GM23338 (cell line): ENCODE results near the gene LMF2. TPM values are rescaled to one million over a fixed set of nuclear protein-coding genes. Genes with fewer than 3 reads are reported as not detected.

ENCODE experiments used
- ATAC-seq: fragments of 200-7000 bp; cut with Tn5 transposase; 3 replicates; pipeline ENCODE4 v1.9.1; 2020
- DNase-seq: peaks from one replicate; pipeline ENCODE4 v3.0.0-alpha.2; 2015; ENCODE audit warnings: low spot score
- H2AFZ ChIP-seq: fragments of 200-600 bp; sonication (generic); 2 replicates; pipeline ENCODE4 v1.8.0; 2016; ENCODE audit warnings: antibody characterized with exemption, mild to moderate bottlenecking, moderate library complexity
- H3F3A ChIP-seq: fragments of 200-600 bp; sonication (generic); replicated peaks from 2 replicates; pipeline ENCODE4 v1.8.0; 2017; ENCODE audit warnings: antibody characterized with exemption, mixed run types, low read depth
- H3K27ac ChIP-seq: fragments of 200-600 bp; sonication (generic); 2 replicates; pipeline ENCODE4 v1.6.1; 2016; ENCODE audit warnings: low read depth
- H3K27me3 ChIP-seq: fragments of 200-600 bp; sonication (generic); 2 replicates; pipeline ENCODE4 v1.8.0; 2016; ENCODE audit warnings: mild to moderate bottlenecking, mixed run types, moderate library complexity; ENCODE audit not compliant: insufficient read depth
- H3K36me3 ChIP-seq: fragments of 200-600 bp; sonication (generic); 2 replicates; pipeline ENCODE4 v1.8.0; 2016; ENCODE audit warnings: mild to moderate bottlenecking; ENCODE audit not compliant: insufficient read depth
- H3K4me1 ChIP-seq: fragments of 200-600 bp; sonication (generic); 2 replicates; pipeline ENCODE4 v1.8.0; 2016; ENCODE audit warnings: mild to moderate bottlenecking, moderate library complexity; ENCODE audit not compliant: insufficient read depth
- H3K4me2 ChIP-seq: fragments of 200-600 bp; sonication (generic); 2 replicates; pipeline ENCODE4 v1.7.1; 2017; ENCODE audit warnings: mixed run types
- H3K4me3 ChIP-seq: fragments of 200-600 bp; sonication (generic); 2 replicates; pipeline ENCODE4 v1.6.1; 2016; ENCODE audit warnings: mixed run types
- H3K79me2 ChIP-seq: fragments of 200-600 bp; sonication (generic); replicated peaks from 2 replicates; pipeline ENCODE4 v1.8.0; 2017; ENCODE audit warnings: mild to moderate bottlenecking; ENCODE audit not compliant: insufficient read depth
- H3K9me2 ChIP-seq: fragments of 200-600 bp; sonication (generic); 2 replicates; pipeline ENCODE4 v1.8.0; 2017; ENCODE audit not compliant: insufficient read depth
- H4K20me1 ChIP-seq: fragments of 200-600 bp; sonication (generic); replicated peaks from 2 replicates; pipeline ENCODE4 v1.8.0; 2017; ENCODE audit warnings: mild to moderate bottlenecking; ENCODE audit not compliant: insufficient read depth
- H3K27ac Mint-ChIP-seq: 2 replicates; pipeline ENCODE4 v1.8.0; 2020; ENCODE audit warnings: inconsistent platforms, mild to moderate bottlenecking, moderate library complexity, mixed read lengths
- H3K27me3 Mint-ChIP-seq: 3 replicates; pipeline ENCODE4 v1.8.0; 2022; ENCODE audit warnings: low read depth, mild to moderate bottlenecking, moderate library complexity, mixed read lengths, inconsistent platforms; ENCODE audit not compliant: insufficient read depth, poor library complexity
- H3K36me3 Mint-ChIP-seq: 3 replicates; pipeline ENCODE4 v1.8.0; 2021; ENCODE audit warnings: low read depth, mild to moderate bottlenecking, inconsistent platforms, moderate library complexity, mixed read lengths
- H3K4me1 Mint-ChIP-seq: 3 replicates; pipeline ENCODE4 v1.8.0; 2020; ENCODE audit warnings: mild to moderate bottlenecking, inconsistent platforms, mixed read lengths
- H3K4me3 Mint-ChIP-seq: 3 replicates; pipeline ENCODE4 v1.8.0; 2021; ENCODE audit warnings: moderate library complexity, mild to moderate bottlenecking, inconsistent platforms, mixed read lengths
- H3K9me3 Mint-ChIP-seq: 3 replicates; pipeline ENCODE4 v1.8.0; 2020; ENCODE audit warnings: moderate library complexity, mild to moderate bottlenecking, inconsistent platforms, mixed read lengths
- CTCF ChIP-seq, 2 experiments: fragments of 200-600 bp in 1 of 2; sonication (generic) in 1 of 2; conservative IDR thresholded peaks; 2 replicates each; pipeline versions ENCODE4 v1.5.1 to v1.6.1; 2016 to 2017; ENCODE audit warnings: antibody characterized with exemption in 2 of 2, low read depth in 2 of 2, mild to moderate bottlenecking in 2 of 2, moderate library complexity in 1 of 2
- EZH2 ChIP-seq: fragments of 200-600 bp; sonication (generic); IDR thresholded peaks from one replicate; pipeline ENCODE4 v1.8.0; 2017; ENCODE audit warnings: antibody characterized with exemption, mild to moderate bottlenecking, low read depth; ENCODE audit not compliant: unreplicated experiment
- EZH2phosphoT487 ChIP-seq: fragments of 200-600 bp; sonication (generic); IDR thresholded peaks from one replicate; pipeline ENCODE4 v1.8.1; 2018; ENCODE audit warnings: antibody characterized with exemption; ENCODE audit not compliant: unreplicated experiment
- POLR2AphosphoS5 ChIP-seq: IDR thresholded peaks from 2 replicates; pipeline ENCODE4 v1.6.1; 2016; ENCODE audit warnings: antibody characterized with exemption, low read depth
- REST ChIP-seq: IDR thresholded peaks from one replicate; pipeline ENCODE4 v1.6.1; 2018; ENCODE audit warnings: antibody characterized with exemption; ENCODE audit not compliant: unreplicated experiment
- polyA plus RNA-seq: library from polyadenylated mRNA; unstranded; fragments of >200 nt; fragmentation: Nextera tagmentation; extraction: Ambion mirVana; gene quantifications from 2 replicates; pipeline ENCODE4 v1.2.1, GENCODE V29; 2016
- total RNA-seq: library from RNA; depleted of rRNA; stranded (reverse); fragments of >200 nt; shearing (Covaris generic); gene quantifications from 2 replicates; pipeline ENCODE4 v1.2.3, GENCODE V29; 2014

Gene LMF2
- total and polyA plus RNA-seq, 2 experiments from 2014 or later, result 15.6 to 36.3 TPM

GRCh38 chr22:50527921-50528681, 20.6 kb upstream of the LMF2 start:
- no peak overlapping the region for H3K27ac Mint-ChIP-seq
- peak overlapping the region; percentile 19; the same call in 2 of the 3 replicates for H3K4me3 Mint-ChIP-seq
- H3K4me1 Mint-ChIP-seq, result peaks cover 13% of the 10 kb centered on the region
- DNase-seq (peak; percentile 27), ATAC-seq (no peak)
- H3K27ac ChIP-seq, result no peak overlapping the region
- no peak for TF ChIP-seq CTCF (conservative IDR thresholded peaks at IDR 0.05; ENCODE audit: low read depth in 2 of 2)
- TF ChIP-seq EZH2, result peak; percentile 48
- peaks cover 4% of the 10 kb centered on the region; the same call in 2 of the 3 replicates for H3K9me3 Mint-ChIP-seq
- H3K27me3 Mint-ChIP-seq, result peaks cover 67% of the 10 kb centered on the region
- H3K79me2 ChIP-seq, result no peaks in the 10 kb centered on the region
- no peak overlapping the region for H3K4me2 ChIP-seq
- H3F3A ChIP-seq, result peaks cover 4% of the 10 kb centered on the region
- H3K27me3 ChIP-seq, result peaks cover 66% of the 10 kb centered on the region
- no peaks in the 10 kb centered on the region for H3K36me3 ChIP-seq
- peaks cover 4% of the 10 kb centered on the region; the same call in 1 of the 2 replicates for H3K4me1 ChIP-seq
- H3K4me3 ChIP-seq, result no peak overlapping the region
- no peaks in the 10 kb centered on the region; the same call in none of the 2 replicates for H4K20me1 ChIP-seq
- peaks cover 9% of the 10 kb centered on the region for H3K36me3 Mint-ChIP-seq
- H3K9me2 ChIP-seq, result no peaks in the 10 kb centered on the region
- no peak overlapping the region for H2AFZ ChIP-seq

GRCh38 chr22:50526834-50527801, 19.6 kb upstream of the LMF2 start:
- peak; percentile 67 for DNase-seq
- H3K27me3 ChIP-seq, result peaks cover 56% of the 10 kb centered on the region
- peaks cover 9% of the 10 kb centered on the region for H3K36me3 Mint-ChIP-seq
- H3K4me3 Mint-ChIP-seq, result peak overlapping the region; percentile 68
- H3F3A ChIP-seq, result peaks cover 4% of the 10 kb centered on the region
- peaks cover 4% of the 10 kb centered on the region; the same call in 1 of the 2 replicates for H3K4me1 ChIP-seq
- H3K79me2 ChIP-seq, result no peaks in the 10 kb centered on the region
- H4K20me1 ChIP-seq, result no peaks in the 10 kb centered on the region; the same call in 1 of the 2 replicates
- H3K4me3 ChIP-seq, result peak overlapping the region; percentile 84
- H3K27ac Mint-ChIP-seq, result no peak overlapping the region
- H3K9me2 ChIP-seq, result no peaks in the 10 kb centered on the region
- H3K4me2 ChIP-seq, result peak overlapping the region; percentile 94
- H3K4me1 Mint-ChIP-seq, result peaks cover 11% of the 10 kb centered on the region
- TF ChIP-seq POLR2AphosphoS5 (peak; percentile 42; the same call in 1 of the 2 replicates), EZH2phosphoT487 (no peak), REST (no peak)
- H2AFZ ChIP-seq, result no peak overlapping the region
- no peak overlapping the region for H3K27ac ChIP-seq
- peak; percentile 23 for ATAC-seq
- peaks cover 57% of the 10 kb centered on the region for H3K27me3 Mint-ChIP-seq
- peaks cover 4% of the 10 kb centered on the region; the same call in 2 of the 3 replicates for H3K9me3 Mint-ChIP-seq
- no peaks in the 10 kb centered on the region for H3K36me3 ChIP-seq
